GM12873 (cell line): ENCODE results near the gene CNIH2.

ENCODE experiments used
- TF ChIP-seq, protein P1 (sequence below): IDR thresholded peaks from 2 replicates; pipeline ENCODE4 v1.5.1; 2012; ENCODE audit warnings: low read depth, mild to moderate bottlenecking, moderate library complexity, low read length, control low read depth; ENCODE audit not compliant: insufficient read depth; ENCODE audit errors: missing control alignments

CNIH2 gene

GRCh38 chr11:66311470-66311964 lies 33.5 kb downstream of the CNIH2 start:
- TF ChIP-seq, protein P1, sequence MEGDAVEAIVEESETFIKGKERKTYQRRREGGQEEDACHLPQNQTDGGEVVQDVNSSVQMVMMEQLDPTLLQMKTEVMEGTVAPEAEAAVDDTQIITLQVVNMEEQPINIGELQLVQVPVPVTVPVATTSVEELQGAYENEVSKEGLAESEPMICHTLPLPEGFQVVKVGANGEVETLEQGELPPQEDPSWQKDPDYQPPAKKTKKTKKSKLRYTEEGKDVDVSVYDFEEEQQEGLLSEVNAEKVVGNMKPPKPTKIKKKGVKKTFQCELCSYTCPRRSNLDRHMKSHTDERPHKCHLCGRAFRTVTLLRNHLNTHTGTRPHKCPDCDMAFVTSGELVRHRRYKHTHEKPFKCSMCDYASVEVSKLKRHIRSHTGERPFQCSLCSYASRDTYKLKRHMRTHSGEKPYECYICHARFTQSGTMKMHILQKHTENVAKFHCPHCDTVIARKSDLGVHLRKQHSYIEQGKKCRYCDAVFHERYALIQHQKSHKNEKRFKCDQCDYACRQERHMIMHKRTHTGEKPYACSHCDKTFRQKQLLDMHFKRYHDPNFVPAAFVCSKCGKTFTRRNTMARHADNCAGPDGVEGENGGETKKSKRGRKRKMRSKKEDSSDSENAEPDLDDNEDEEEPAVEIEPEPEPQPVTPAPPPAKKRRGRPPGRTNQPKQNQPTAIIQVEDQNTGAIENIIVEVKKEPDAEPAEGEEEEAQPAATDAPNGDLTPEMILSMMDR: peak; percentile 85

DNA sequence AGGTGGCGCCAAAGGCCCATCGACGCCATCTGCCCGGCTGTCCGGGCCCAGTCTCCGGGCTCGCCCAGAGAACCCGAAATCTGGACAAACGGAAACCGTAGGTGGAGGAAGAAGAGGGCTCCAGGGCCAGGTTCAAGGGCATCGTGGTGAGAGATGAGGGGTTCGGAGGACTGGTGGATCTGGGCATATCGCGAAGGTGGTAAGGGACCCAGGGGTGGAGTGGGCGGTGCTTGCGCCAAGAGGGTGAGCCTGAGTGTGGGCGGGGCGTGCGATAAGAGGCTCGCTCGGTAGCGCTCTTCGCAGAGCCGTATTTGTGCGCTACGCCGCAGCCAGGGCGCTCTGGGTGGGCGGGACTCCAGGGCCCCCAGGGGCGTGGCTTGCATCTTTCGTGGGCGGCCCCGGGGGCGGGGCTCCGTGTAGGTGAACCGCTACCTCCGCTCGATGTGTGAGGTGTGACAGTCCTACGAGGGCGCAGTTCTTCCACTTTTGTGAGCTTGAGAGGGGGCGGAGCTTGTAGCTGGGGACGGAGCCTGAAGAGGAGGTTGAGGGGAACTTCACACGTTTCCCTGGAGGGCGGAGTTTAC lies 34.1 kb downstream of the CNIH2 start:
- TF ChIP-seq, protein P1: no peak

- TF ChIP-seq, protein P1: no peak
These were observed 34.8 kb downstream of the CNIH2 start for GRCh38 chr11:66312549-66313320.

- TF ChIP-seq, protein P1: no peak
These were observed 35.6 kb downstream of the CNIH2 start for GRCh38 chr11:66313321-66314185.

- TF ChIP-seq, protein P1: no peak
These were observed 36.2 kb downstream of the CNIH2 start for GRCh38 chr11:66314186-66314501.

- TF ChIP-seq, protein P1: no peak
These were observed 36.9 kb downstream of the CNIH2 start for GRCh38 chr11:66314561-66315497.

DNA sequence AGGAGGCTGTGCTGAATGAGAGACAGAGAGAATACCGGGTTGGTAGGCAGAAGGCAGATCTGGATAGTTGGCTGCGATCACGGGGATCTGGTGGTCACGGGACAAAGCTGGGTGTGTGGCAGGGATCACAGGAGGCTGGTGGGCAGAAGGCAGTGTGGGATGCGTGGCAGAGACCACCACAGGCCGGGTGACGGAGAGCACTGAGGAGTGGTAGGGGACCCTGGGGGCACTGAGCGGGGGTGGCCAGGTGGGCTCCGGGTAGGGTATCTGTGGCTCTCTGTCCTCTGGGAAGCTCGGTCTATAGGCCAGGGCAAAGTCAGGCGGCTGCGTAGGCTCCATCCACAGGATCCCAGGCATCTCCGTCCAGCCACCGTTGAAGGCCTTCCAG lies 37.5 kb downstream of the CNIH2 start:
- TF ChIP-seq, protein P1: no peak
